ENCODE data around the gene SMC3.
"Not testable (repeated sequence)": the region's sequence is repeated elsewhere in the genome, so short reads cannot be mapped to it uniquely, and the experiment has no call there.

Gene SMC3

GRCh38 chr10:110567201-110568054 is at the start of gene SMC3:
Gene SMC3 (plus strand): TSS chr10:110567695. CDS start chr10:110567817, 122 bp downstream.
- peak; percentile 94 for DNase-seq (ENCODE audit: low read depth)

GRCh38 chr10:110522365-110522988 is 45.0 kb upstream of the SMC3 start:
- no peak for DNase-seq (ENCODE audit: low read depth)

GRCh38 chr10:110523736-110524135 is 43.8 kb upstream of the SMC3 start:
- no peak for DNase-seq (ENCODE audit: low read depth)

GRCh38 chr10:110524179-110524858 is 43.2 kb upstream of the SMC3 start:
- no peak for DNase-seq (ENCODE audit: low read depth)

- no peak for DNase-seq (ENCODE audit: low read depth)
Observed at GRCh38 chr10:110524859-110525232, 42.6 kb upstream of the SMC3 start.

- no peak for DNase-seq (ENCODE audit: low read depth)
Observed at GRCh38 chr10:110525349-110526260, 41.9 kb upstream of the SMC3 start.

GRCh38 chr10:110527731-110528171 is 39.7 kb upstream of the SMC3 start:
- DNase-seq (ENCODE audit: low read depth): no peak

- peak; percentile 53 for DNase-seq (ENCODE audit: low read depth)
Observed at GRCh38 chr10:110528224-110528996, 39.1 kb upstream of the SMC3 start.

- not testable (repeated sequence) for DNase-seq (ENCODE audit: low read depth)
Observed at GRCh38 chr10:110528997-110529524, 38.4 kb upstream of the SMC3 start.

GRCh38 chr10:110529596-110530011 is 37.9 kb upstream of the SMC3 start:
- no peak for DNase-seq (ENCODE audit: low read depth)

GRCh38 chr10:110530131-110530831 is 37.2 kb upstream of the SMC3 start:
- DNase-seq (ENCODE audit: low read depth): peak; percentile 75

GRCh38 chr10:110531687-110532086 is 35.8 kb upstream of the SMC3 start:
- no peak for DNase-seq (ENCODE audit: low read depth)

GRCh38 chr10:110532628-110533027 is 34.9 kb upstream of the SMC3 start:
- DNase-seq (ENCODE audit: low read depth): not testable (repeated sequence)

- DNase-seq (ENCODE audit: low read depth): no peak
Observed at GRCh38 chr10:110533149-110533548, 34.3 kb upstream of the SMC3 start.

- no peak for DNase-seq (ENCODE audit: low read depth)
Observed at GRCh38 chr10:110534571-110534970, 32.9 kb upstream of the SMC3 start.

- peak; percentile 15 for DNase-seq (ENCODE audit: low read depth)
Observed at GRCh38 chr10:110535958-110536891, 31.3 kb upstream of the SMC3 start.

- DNase-seq (ENCODE audit: low read depth): no peak
Observed at GRCh38 chr10:110539091-110539490, 28.4 kb upstream of the SMC3 start.

- DNase-seq (ENCODE audit: low read depth): no peak
Observed at GRCh38 chr10:110540031-110540430, 27.5 kb upstream of the SMC3 start.

All from fibroblast of gingiva (primary cell).